CD14-positive monocyte (primary cell): ENCODE measurements around the gene ADM2. TPM values are rescaled to one million over a fixed set of nuclear protein-coding genes. Genes with fewer than 3 reads are reported as not detected.

Experiments used
- DNase-seq, 3 donors: peaks; one replicate each; pipeline ENCODE4 v3.0.0-alpha.2; 2011 to 2022
- H2AFZ ChIP-seq: 2 replicates; pipeline ENCODE4 v1.6.0; 2012; ENCODE audit warnings: mild to moderate bottlenecking, low read depth, low read length, inconsistent platforms; ENCODE audit not compliant: insufficient read depth, poor library complexity, severe bottlenecking
- H3K27ac ChIP-seq, 2 donors: 1 replicate in 1 of 2; 2 replicates in 1 of 2; pipeline ENCODE4 v1.5.1; 2012 to 2013; ENCODE audit warnings: low read length in 2 of 2, control low read depth in 1 of 2, inconsistent platforms in 1 of 2, low read depth in 1 of 2, mild to moderate bottlenecking in 1 of 2
- H3K27me3 ChIP-seq, 2 donors: one replicate each; pipeline versions ENCODE4 v1.6.0 to v1.6.1; 2011 to 2013; ENCODE audit warnings: low read length in 2 of 2; ENCODE audit not compliant: control insufficient read depth in 2 of 2, insufficient read depth in 2 of 2
- H3K36me3 ChIP-seq, 2 donors: replicated peaks in 1 of 2; 1 replicate in 1 of 2; 2 replicates in 1 of 2; pipeline versions ENCODE4 v1.5.1 to v1.6.1; 2012 to 2013; ENCODE audit warnings: low read length in 2 of 2, control low read depth in 1 of 2, inconsistent platforms in 1 of 2, mild to moderate bottlenecking in 1 of 2; ENCODE audit not compliant: insufficient read depth in 2 of 2, control insufficient read depth in 1 of 2
- H3K4me1 ChIP-seq, 2 donors: 1 replicate in 1 of 2; 2 replicates in 1 of 2; pipeline versions ENCODE4 v1.5.1 to v1.6.1; 2012 to 2013; ENCODE audit warnings: low read length in 2 of 2, control low read depth in 1 of 2, inconsistent platforms in 1 of 2, mild to moderate bottlenecking in 1 of 2, moderate library complexity in 1 of 2; ENCODE audit not compliant: insufficient read depth in 2 of 2, control insufficient read depth in 1 of 2
- H3K4me2 ChIP-seq: replicated peaks from 2 replicates; pipeline ENCODE3; 2012; ENCODE audit warnings: low read length, moderate library complexity, mild to moderate bottlenecking; ENCODE audit not compliant: poor library complexity, severe bottlenecking; ENCODE audit errors: extremely low read depth
- H3K4me3 ChIP-seq, 3 experiments: fragments of 200-600 bp in 1 of 3; sonication (generic) in 1 of 3; replicated peaks in 1 of 3; 1 replicate in 2 of 3; 2 replicates in 1 of 3; pipeline ENCODE4 v1.5.1; 2011 to 2013; ENCODE audit warnings: low read length in 3 of 3, mild to moderate bottlenecking in 3 of 3, control low read depth in 2 of 3, low read depth in 2 of 3, inconsistent platforms in 1 of 3, moderate library complexity in 1 of 3
- H3K79me2 ChIP-seq: 2 replicates; pipeline ENCODE4 v1.6.0; 2012; ENCODE audit warnings: mild to moderate bottlenecking, control low read depth, inconsistent platforms, low read length, moderate library complexity; ENCODE audit not compliant: insufficient read depth
- H3K9ac ChIP-seq: 2 replicates; pipeline ENCODE4 v1.6.0; 2017; ENCODE audit warnings: low read length, mild to moderate bottlenecking; ENCODE audit not compliant: insufficient read depth, poor library complexity, severe bottlenecking
- H3K9me3 ChIP-seq, 2 donors: replicated peaks in 1 of 2; 1 replicate in 1 of 2; 2 replicates in 1 of 2; pipeline versions ENCODE4 v1.5.1 to v1.6.1; 2012 to 2013; ENCODE audit warnings: low read length in 2 of 2, control low read depth in 1 of 2; ENCODE audit not compliant: control insufficient read depth in 1 of 2, insufficient read depth in 1 of 2
- H4K20me1 ChIP-seq: 2 replicates; pipeline ENCODE4 v1.6.0; 2012; ENCODE audit warnings: mild to moderate bottlenecking, low read length, control low read depth, moderate library complexity; ENCODE audit not compliant: insufficient read depth
- H3K27ac Mint-ChIP-seq, 7 donors: one replicate each; pipeline ENCODE4 v1.8.0; 2020; ENCODE audit warnings: mild to moderate bottlenecking in 7 of 7, mixed read lengths in 7 of 7, moderate library complexity in 6 of 7, inconsistent platforms in 2 of 7
- H3K27me3 Mint-ChIP-seq, 3 donors: one replicate each; pipeline ENCODE4 v1.8.0; 2021 to 2022; ENCODE audit warnings: low read depth in 3 of 3, mild to moderate bottlenecking in 3 of 3, mixed read lengths in 3 of 3, moderate library complexity in 3 of 3, inconsistent platforms in 1 of 3
- H3K36me3 Mint-ChIP-seq, 2 donors: one replicate each; pipeline ENCODE4 v1.8.0; 2020; ENCODE audit warnings: mixed read lengths in 2 of 2, inconsistent platforms in 1 of 2, mild to moderate bottlenecking in 1 of 2
- H3K4me1 Mint-ChIP-seq: one replicate; pipeline ENCODE4 v1.8.0; 2020; ENCODE audit warnings: mild to moderate bottlenecking, mixed read lengths
- H3K4me3 Mint-ChIP-seq, 2 donors: one replicate each; pipeline ENCODE4 v1.8.0; 2020; ENCODE audit warnings: mild to moderate bottlenecking in 2 of 2, mixed read lengths in 2 of 2, moderate library complexity in 1 of 2
- H3K9me3 Mint-ChIP-seq, 7 donors: one replicate each; pipeline ENCODE4 v1.8.0; 2020 to 2022; ENCODE audit warnings: mixed read lengths in 7 of 7, mild to moderate bottlenecking in 6 of 7, moderate library complexity in 6 of 7, inconsistent platforms in 2 of 7
- WGBS: methylation state at CpG from one replicate; pipeline ENCODE4 v1.1.5; 2013; ENCODE audit warnings: missing lambda C conversion rate; ENCODE audit not compliant: insufficient coverage; 5-methylcytosine and 5-hydroxymethylcytosine counted together
- intact Hi-C, 2 donors: fragments of 100-400 bp; cut with micrococcal nuclease; formaldehyde crosslinking; loops; one replicate each; pipeline versions ENCODE4 v1.15.0 to v1.15.1; 2023
- polyA plus RNA-seq, 3 donors: library from polyadenylated mRNA; depleted of rRNA in 1 of 3; unstranded in 2 of 3; stranded (reverse) in 1 of 3; fragments of 300-500 nt in 2 of 3; fragments of >200 nt in 1 of 3; fragmentation: Illumina TruSeq in 2 of 3; gene quantifications; 1 replicate in 2 of 3; 2 replicates in 1 of 3; pipeline ENCODE4 v1.2.3, GENCODE V29; 2012 to 2021
- TF ChIP-seq, protein P1 (sequence below): fragments of 200-600 bp; IDR thresholded peaks from one replicate; pipeline ENCODE4 v1.8.0; 2022; ENCODE audit warnings: antibody characterized with exemption, mild to moderate bottlenecking

Gene ADM2
- polyA plus RNA-seq, 3 donors = 0.05 TPM; not detected in 2

GRCh38 chr22:50486561-50487289 lies 5.4 kb downstream of the ADM2 start, which contains the start of gene MIOX:
MIOX (plus strand) TSS chr22:50486859; CDS start chr22:50486898, 39 bp downstream.
- Mint-ChIP-seq H3K36me3 (no peaks in the 10 kb centered on the region), H3K4me1 (peaks cover 8% of the 10 kb centered on the region), H3K27ac (peak within 1 kb of the TSS in 1 of 7 donors; percentile 23), H3K4me3 (no peak within 1 kb of the TSS), H3K9me3 (peaks cover 0 to 5% (median 0%) of the 10 kb centered on the region in 7 donors), H3K27me3 (peaks cover 10 to 44% (median 17%) of the 10 kb centered on the region in 3 donors)
- H3K27ac ChIP-seq = no peak within 1 kb of the TSS
- H3K9ac ChIP-seq = no peak within 1 kb of the TSS
- H4K20me1 ChIP-seq = no peaks in the 10 kb centered on the region
- 86% methylated on average over 23 of the region's 23 CpGs for WGBS
- no peak for DNase-seq
- H3K27me3 ChIP-seq = peaks cover 6 to 19% of the 10 kb centered on the region in 2 donors
- H3K4me1 ChIP-seq = peaks cover 4 to 14% of the 10 kb centered on the region in 2 donors
- no peak within 1 kb of the TSS for H2AFZ ChIP-seq
- TF ChIP-seq, protein P1, sequence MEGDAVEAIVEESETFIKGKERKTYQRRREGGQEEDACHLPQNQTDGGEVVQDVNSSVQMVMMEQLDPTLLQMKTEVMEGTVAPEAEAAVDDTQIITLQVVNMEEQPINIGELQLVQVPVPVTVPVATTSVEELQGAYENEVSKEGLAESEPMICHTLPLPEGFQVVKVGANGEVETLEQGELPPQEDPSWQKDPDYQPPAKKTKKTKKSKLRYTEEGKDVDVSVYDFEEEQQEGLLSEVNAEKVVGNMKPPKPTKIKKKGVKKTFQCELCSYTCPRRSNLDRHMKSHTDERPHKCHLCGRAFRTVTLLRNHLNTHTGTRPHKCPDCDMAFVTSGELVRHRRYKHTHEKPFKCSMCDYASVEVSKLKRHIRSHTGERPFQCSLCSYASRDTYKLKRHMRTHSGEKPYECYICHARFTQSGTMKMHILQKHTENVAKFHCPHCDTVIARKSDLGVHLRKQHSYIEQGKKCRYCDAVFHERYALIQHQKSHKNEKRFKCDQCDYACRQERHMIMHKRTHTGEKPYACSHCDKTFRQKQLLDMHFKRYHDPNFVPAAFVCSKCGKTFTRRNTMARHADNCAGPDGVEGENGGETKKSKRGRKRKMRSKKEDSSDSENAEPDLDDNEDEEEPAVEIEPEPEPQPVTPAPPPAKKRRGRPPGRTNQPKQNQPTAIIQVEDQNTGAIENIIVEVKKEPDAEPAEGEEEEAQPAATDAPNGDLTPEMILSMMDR = no peak
- H3K9me3 ChIP-seq = no peaks in the 10 kb centered on the region
- H3K4me2 ChIP-seq = no peak within 1 kb of the TSS
- H3K79me2 ChIP-seq = no peaks in the 10 kb centered on the region
- intact Hi-C loops = no loop called here
- H3K4me3 ChIP-seq = no peak within 1 kb of the TSS
- H3K36me3 ChIP-seq = no peaks in the 10 kb centered on the region

DNA sequence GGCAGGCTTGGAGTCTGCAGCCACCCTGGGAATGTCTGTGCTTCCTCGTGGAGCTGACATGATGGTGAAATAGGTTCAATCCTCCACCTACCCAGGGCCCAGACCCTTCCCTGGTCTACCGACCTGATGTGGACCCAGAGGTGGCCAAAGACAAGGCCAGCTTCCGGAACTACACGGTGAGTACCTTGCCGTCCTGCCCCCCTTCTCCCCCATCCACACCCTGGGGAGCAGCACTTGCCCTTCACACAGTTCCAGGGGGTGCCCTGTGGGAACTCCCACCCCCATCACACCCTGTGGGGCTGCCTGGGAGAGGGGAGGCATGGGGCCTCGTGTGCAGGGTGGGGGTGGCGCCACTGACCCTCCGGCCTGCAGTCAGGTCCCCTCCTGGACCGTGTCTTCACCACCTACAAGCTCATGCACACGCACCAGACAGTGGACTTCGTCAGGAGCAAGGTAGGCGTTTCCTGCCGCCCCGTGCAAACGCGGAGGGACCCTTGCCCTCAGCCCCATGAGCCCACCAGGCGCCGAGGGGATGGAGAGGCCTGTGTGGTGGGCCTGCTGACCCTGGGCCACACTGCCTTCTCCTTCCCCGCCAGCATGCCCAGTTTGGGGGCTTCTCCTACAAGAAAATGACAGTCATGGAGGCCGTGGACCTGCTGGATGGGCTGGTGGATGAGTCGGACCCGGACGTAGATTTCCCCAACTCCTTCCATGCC lies 6.1 kb downstream of the ADM2 start:
- Histone ChIP-seq H2AFZ (no peak overlapping the region), H3K4me2 (no peak overlapping the region)
- WGBS = 86% methylated on average over 8 of the region's 23 CpGs

More for the DNA sequence above, 6.1 kb downstream of the ADM2 start:
- Histone ChIP-seq H3K36me3 (no peaks in the 10 kb centered on the region), H3K4me3 (no peak overlapping the region), H4K20me1 (no peaks in the 10 kb centered on the region), H3K79me2 (no peaks in the 10 kb centered on the region), H3K9ac (no peak overlapping the region), H3K27ac (no peak overlapping the region), H3K27me3 (peaks cover 0 to 12% of the 10 kb centered on the region in 2 donors), H3K9me3 (no peaks in the 10 kb centered on the region), H3K4me1 (peaks cover 0 to 9% of the 10 kb centered on the region in 2 donors)
- H3K4me1 Mint-ChIP-seq = peaks cover 8% of the 10 kb centered on the region
- H3K36me3 Mint-ChIP-seq = no peaks in the 10 kb centered on the region
- TF ChIP-seq, protein P1 = no peak
- no peak overlapping the region for H3K27ac Mint-ChIP-seq
- no peak overlapping the region for H3K4me3 Mint-ChIP-seq
- peaks cover 0 to 3% (median 0%) of the 10 kb centered on the region in 7 donors for H3K9me3 Mint-ChIP-seq
- no peak for DNase-seq
- intact Hi-C loops = no loop called here
- H3K27me3 Mint-ChIP-seq = peaks cover 10 to 36% (median 17%) of the 10 kb centered on the region in 3 donors
